NCI-H2029 (cell line): ENCODE measurements around the gene TTC12.

Source experiments
- DNase-seq: peaks from one replicate; lab custom pipeline; 2025; lab: John Stamatoyannopoulos, UW

Gene TTC12

GRCh38 chr11:113329725-113330124, 15.3 kb downstream of the TTC12 start:
- no peak for DNase-seq

GRCh38 chr11:113331441-113331840, 17.1 kb downstream of the TTC12 start:
- no peak for DNase-seq

- DNase-seq, result no peak
These were observed 17.6 kb downstream of the TTC12 start for GRCh38 chr11:113332023-113332422.

GRCh38 chr11:113332638-113333329, 18.4 kb downstream of the TTC12 start:
- DNase-seq, result no peak

- no peak for DNase-seq
These were observed 19.8 kb downstream of the TTC12 start for GRCh38 chr11:113334183-113334582.

- DNase-seq, result no peak
These were observed 24.3 kb downstream of the TTC12 start for GRCh38 chr11:113338730-113339129.

- peak; percentile 58 for DNase-seq
These were observed 25.7 kb downstream of the TTC12 start for GRCh38 chr11:113339929-113340589.

- peak; percentile 83 for DNase-seq
These were observed 27.2 kb downstream of the TTC12 start for GRCh38 chr11:113341388-113342165.

- DNase-seq, result peak; percentile 14
These were observed 31.6 kb downstream of the TTC12 start for GRCh38 chr11:113345978-113346377.

GRCh38 chr11:113349528-113349927, 35.1 kb downstream of the TTC12 start:
- no peak for DNase-seq

GRCh38 chr11:113350336-113351067, 36.1 kb downstream of the TTC12 start:
- DNase-seq, result peak; percentile 58

- peak; percentile 47 for DNase-seq
These were observed 36.7 kb downstream of the TTC12 start for GRCh38 chr11:113351068-113351450.

- no peak for DNase-seq
These were observed 37.1 kb downstream of the TTC12 start for GRCh38 chr11:113351480-113351879.

- no peak for DNase-seq
These were observed 41.8 kb downstream of the TTC12 start for GRCh38 chr11:113356203-113356602.

GRCh38 chr11:113363406-113363805, 49.0 kb downstream of the TTC12 start:
- DNase-seq, result no peak

- DNase-seq, result no peak
These were observed 49.7 kb downstream of the TTC12 start for GRCh38 chr11:113363996-113364641.

GRCh38 chr11:113365895-113366294, 51.5 kb downstream of the TTC12 start:
- peak; percentile 18 for DNase-seq

- no peak for DNase-seq
These were observed 55.0 kb downstream of the TTC12 start for GRCh38 chr11:113369411-113369810.

GRCh38 chr11:113370634-113371033, 56.3 kb downstream of the TTC12 start:
- no peak for DNase-seq

GRCh38 chr11:113372309-113372708, 57.9 kb downstream of the TTC12 start:
- DNase-seq, result no peak

- no peak for DNase-seq
These were observed 58.9 kb downstream of the TTC12 start for GRCh38 chr11:113373306-113373705.
